NB4 (cell line): ENCODE data around the gene ZBTB22.

Experiments
- DNase-seq: peaks from one replicate; pipeline ENCODE4 v3.0.0; 2010; ENCODE audit warnings: low read depth
- H3K4me3 ChIP-seq: one replicate; pipeline ENCODE4 v1.5.1; 2011; ENCODE audit warnings: mild to moderate bottlenecking, low read depth, low read length, moderate library complexity
- CTCF ChIP-seq: IDR thresholded peaks from one replicate; pipeline ENCODE4 v1.5.1; 2012; ENCODE audit warnings: low read depth, low read length
- MYC ChIP-seq: IDR thresholded peaks from 2 replicates; pipeline ENCODE4 v1.6.1; 2011; ENCODE audit warnings: low read depth, low read length
- POLR2A ChIP-seq: IDR thresholded peaks from 2 replicates; pipeline ENCODE4 v1.6.1; 2011; ENCODE audit warnings: mild to moderate bottlenecking; ENCODE audit not compliant: insufficient read length; ENCODE audit errors: extremely low read depth
- TF ChIP-seq, protein P1 (sequence below): IDR thresholded peaks from 2 replicates; pipeline ENCODE4 v1.6.1; 2011; ENCODE audit warnings: low read depth, low read length

ZBTB22 gene

DNA sequence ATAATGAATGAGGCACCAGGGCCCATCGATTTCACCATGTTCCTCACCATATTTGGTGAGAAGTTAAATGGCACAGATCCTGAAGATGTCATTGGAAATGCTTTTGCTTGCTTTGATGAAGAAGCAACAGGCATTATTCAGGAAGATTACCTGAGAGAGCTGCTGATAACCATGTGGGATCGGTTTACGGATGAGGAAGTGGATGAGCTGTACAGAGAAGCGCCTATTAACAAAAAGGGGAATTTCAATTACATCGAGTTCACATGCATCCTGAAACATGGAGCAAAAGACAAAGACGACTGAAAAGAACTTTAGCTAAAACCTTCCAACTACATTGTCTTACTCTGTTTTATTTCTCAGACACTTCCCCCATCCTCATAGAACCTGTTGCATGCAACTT is 21.6 kb upstream of the ZBTB22 start:
- no peak for DNase-seq
- H3K4me3 ChIP-seq = no peak overlapping the region
- TF ChIP-seq MYC = no peak
- no peak for TF ChIP-seq POLR2A
- TF ChIP-seq, protein P1, sequence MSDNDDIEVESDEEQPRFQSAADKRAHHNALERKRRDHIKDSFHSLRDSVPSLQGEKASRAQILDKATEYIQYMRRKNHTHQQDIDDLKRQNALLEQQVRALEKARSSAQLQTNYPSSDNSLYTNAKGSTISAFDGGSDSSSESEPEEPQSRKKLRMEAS = no peak
- TF ChIP-seq CTCF = no peak

DNA sequence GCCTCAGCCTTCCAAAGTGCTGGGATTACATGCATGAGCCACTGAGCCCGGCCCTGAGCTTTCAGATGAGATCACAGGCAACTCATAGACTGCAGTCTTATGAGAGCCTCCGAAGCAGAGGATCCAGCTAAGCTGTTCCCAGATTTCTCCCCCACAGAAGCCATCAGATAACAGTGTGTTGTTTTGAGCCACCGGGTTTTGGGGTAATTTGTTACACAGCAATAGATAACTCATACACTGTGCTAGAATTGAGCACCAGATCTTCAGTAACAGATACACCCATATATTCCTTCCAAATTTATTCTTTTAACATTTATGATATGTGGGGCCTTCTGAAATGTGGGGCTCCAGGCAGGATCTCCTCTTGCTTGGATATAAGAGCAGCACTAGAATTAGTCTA is 19.0 kb upstream of the ZBTB22 start:
- no peak for TF ChIP-seq MYC
- TF ChIP-seq, protein P1 = no peak
- no peak for TF ChIP-seq POLR2A
- no peak for TF ChIP-seq CTCF
- H3K4me3 ChIP-seq = no peak overlapping the region
- no peak for DNase-seq

- H3K4me3 ChIP-seq = no peak overlapping the region
- no peak for DNase-seq
- no peak for TF ChIP-seq MYC
Measured at GRCh38 chr6:33335916-33336315, 18.4 kb upstream of the ZBTB22 start.

GRCh38 chr6:33333666-33334065 is 16.1 kb upstream of the ZBTB22 start:
- no peak for DNase-seq
- TF ChIP-seq POLR2A (no peak), CTCF (no peak), MYC (no peak)
- TF ChIP-seq, protein P1 = no peak
- no peak overlapping the region for H3K4me3 ChIP-seq

DNA sequence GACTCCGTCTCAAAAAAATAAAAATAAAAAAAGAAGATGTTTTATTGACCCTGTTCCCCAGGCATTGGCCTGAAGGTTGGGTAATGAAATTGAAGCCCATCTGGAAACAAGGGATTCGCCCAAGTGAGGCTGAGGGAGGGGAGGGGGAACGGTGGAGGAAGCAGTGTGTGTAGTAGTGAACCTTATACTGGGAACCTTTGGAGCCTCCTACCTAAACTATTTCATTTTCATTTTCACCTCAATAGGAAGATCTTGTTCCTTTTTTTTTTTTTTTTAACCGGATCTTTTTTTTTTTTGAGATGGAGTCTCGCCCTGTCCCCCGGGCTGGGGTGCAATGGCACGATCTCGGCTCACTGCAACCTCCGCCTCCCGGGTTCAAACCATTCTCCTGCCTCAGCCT is 13.2 kb upstream of the ZBTB22 start:
- no peak for TF ChIP-seq POLR2A
- TF ChIP-seq, protein P1 = no peak
- TF ChIP-seq MYC = no peak
- no peak for TF ChIP-seq CTCF
- H3K4me3 ChIP-seq = no peak overlapping the region
- DNase-seq = no peak

- no peak for DNase-seq
Measured at GRCh38 chr6:33329058-33329457, 11.5 kb upstream of the ZBTB22 start.

More at GRCh38 chr6:33329058-33329457, 11.5 kb upstream of the ZBTB22 start:
- no peak overlapping the region for H3K4me3 ChIP-seq
- TF ChIP-seq, protein P1 = no peak
- no peak for TF ChIP-seq CTCF
- TF ChIP-seq MYC = no peak
- no peak for TF ChIP-seq POLR2A
